Kidney (tissue), 14 donors: ENCODE data around the gene RMDN2. TPM values are rescaled to one million over a fixed set of nuclear protein-coding genes. Genes with fewer than 3 reads are reported as not detected.
"Not testable (repeated sequence)": the region's sequence is repeated elsewhere in the genome, so short reads cannot be mapped to it uniquely, and the experiment has no call there.

Experiments
- DNase-seq, 5 donors: peaks; one replicate each; pipeline ENCODE4 v3.0.0-alpha.2; 2013 to 2020
- FAIRE-seq: peaks from 2 replicates; lab custom pipeline; 2012; peaks lifted over from hg19 to GRCh38; lab: Jason Lieb, UNC
- H3K27ac ChIP-seq, 2 donors: one replicate each; pipeline ENCODE4 v1.7.0; 2013; ENCODE audit warnings: low read depth in 2 of 2, low read length in 2 of 2, inconsistent platforms in 1 of 2
- H3K27me3 ChIP-seq: one replicate; pipeline ENCODE4 v1.7.1; 2013; ENCODE audit warnings: low read length, inconsistent platforms; ENCODE audit not compliant: control insufficient read depth, insufficient read depth
- H3K36me3 ChIP-seq, 3 donors: one replicate each; pipeline versions ENCODE4 v1.7.0 to v1.7.1; 2013; ENCODE audit warnings: low read length in 3 of 3, control low read depth in 1 of 3, inconsistent platforms in 1 of 3; ENCODE audit not compliant: insufficient read depth in 3 of 3, control insufficient read depth in 2 of 3
- H3K4me1 ChIP-seq, 3 donors: one replicate each; pipeline versions ENCODE4 v1.7.0 to v1.7.1; 2013; ENCODE audit warnings: low read length in 3 of 3, inconsistent platforms in 1 of 3, low read depth in 1 of 3; ENCODE audit not compliant: control insufficient read depth in 2 of 3, insufficient read depth in 2 of 3
- H3K4me3 ChIP-seq, 3 donors: one replicate each; pipeline versions ENCODE4 v1.7.0 to v1.8.1; 2013; ENCODE audit warnings: low read length in 3 of 3, control low read depth in 1 of 3, inconsistent platforms in 1 of 3
- H3K9ac ChIP-seq, 3 donors: one replicate each; pipeline versions ENCODE4 v1.7.0 to v1.7.1; 2013; ENCODE audit warnings: low read length in 3 of 3, control low read depth in 1 of 3, inconsistent platforms in 1 of 3
- H3K9me3 ChIP-seq, 3 donors: one replicate each; pipeline versions ENCODE4 v1.7.0 to v1.7.1; 2013; ENCODE audit warnings: low read length in 3 of 3, control low read depth in 1 of 3, inconsistent platforms in 1 of 3; ENCODE audit not compliant: control insufficient read depth in 2 of 3, insufficient read depth in 1 of 3
- CTCF ChIP-seq: IDR thresholded peaks from 3 replicates; pipeline ENCODE4 v1.5.1; 2012; ENCODE audit warnings: mild to moderate bottlenecking, moderate library complexity, borderline replicate concordance; ENCODE audit not compliant: insufficient read depth; ENCODE audit errors: extremely low read depth
- intact Hi-C: fragments of 100-400 bp; cut with DNase I; formaldehyde crosslinking; loops from one replicate; pipeline ENCODE4 v1.11.1; 2022
- polyA plus RNA-seq: library from polyadenylated mRNA; stranded (reverse); fragments of 350-450 nt; fragmentation: Illumina TruSeq; extraction: RNeasy Lipid Tissue Mini Kit (QIAGEN cat#74804); gene quantifications from one replicate; pipeline ENCODE4 v1.2.3, GENCODE V29; 2014; ENCODE audit warnings: low read depth, low replicate concordance; ENCODE audit not compliant: insufficient read depth
- total RNA-seq: library from RNA; stranded (reverse); fragmentation: NEBNext Ultra II Directional; extraction: Animal tissue kit (Norgen Biotek cat#: 25700); gene quantifications from one replicate; pipeline ENCODE4 v1.2.1, GENCODE V29; 2021
- donor health status: control.
- donor health status: control.
- donor health status: control.
- donor health status: control.
- donor health status: control.
- donor health status: DM: yes; HTN: yes; CAD: no.
- donor health status: Normal renal cell carcinoma (clear cell type).

RMDN2 gene
- total and polyA plus RNA-seq, 2 donors from 2014 or later = 7.9 to 10.5 TPM

DNA sequence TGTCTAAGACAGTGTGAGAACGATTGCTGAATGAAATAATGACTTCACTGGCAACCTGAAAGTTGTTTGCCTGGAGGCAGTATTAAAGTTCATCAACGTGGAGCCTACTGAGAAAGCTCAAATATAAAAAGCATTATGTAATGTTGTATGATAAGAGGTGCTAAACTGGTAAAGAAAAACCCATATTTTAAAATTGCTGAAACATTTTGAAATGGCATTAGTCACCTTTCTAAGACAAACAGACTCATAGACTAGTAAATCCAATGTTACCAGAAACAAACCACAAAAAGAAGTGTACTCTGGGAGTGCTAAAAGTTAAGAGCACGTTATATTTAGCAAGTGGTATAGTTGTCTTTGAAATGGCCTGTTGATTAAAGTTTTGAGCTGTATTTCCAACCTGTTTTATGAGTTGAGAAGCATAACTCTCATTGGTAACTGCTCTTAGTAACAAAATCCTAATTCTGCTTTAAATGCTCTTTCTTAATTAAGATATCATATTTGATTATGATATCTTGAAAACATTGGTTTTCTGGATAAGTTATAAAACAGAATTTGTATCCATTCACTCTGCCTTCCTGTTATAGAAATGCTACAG lies 88.2 kb downstream of the RMDN2 start:
- FAIRE-seq = no peak
- H3K36me3 ChIP-seq = no peaks in the 10 kb centered on the region
- no peak for TF ChIP-seq CTCF
- no peak overlapping the region for H3K27ac ChIP-seq
- intact Hi-C loops = no loop called here
- no peak overlapping the region for H3K4me3 ChIP-seq
- H3K9me3 ChIP-seq = no peaks in the 10 kb centered on the region
- no peaks in the 10 kb centered on the region for H3K4me1 ChIP-seq
- no peaks in the 10 kb centered on the region for H3K27me3 ChIP-seq
- DNase-seq = no peak
- H3K9ac ChIP-seq = no peak overlapping the region

- no peak for TF ChIP-seq CTCF
- Histone ChIP-seq H3K9me3 (no peaks in the 10 kb centered on the region), H3K36me3 (no peaks in the 10 kb centered on the region), H3K4me1 (no peaks in the 10 kb centered on the region), H3K27me3 (no peaks in the 10 kb centered on the region), H3K27ac (no peak overlapping the region), H3K4me3 (no peak overlapping the region), H3K9ac (no peak overlapping the region)
- no peak for DNase-seq
- intact Hi-C loops = no loop called here
- FAIRE-seq = no peak
Observed at GRCh38 chr2:38016219-38016618, 91.1 kb downstream of the RMDN2 start.

GRCh38 chr2:38017836-38018235 lies 92.7 kb downstream of the RMDN2 start:
- intact Hi-C loops = no loop called here
- Histone ChIP-seq H3K27me3 (no peaks in the 10 kb centered on the region), H3K27ac (no peak overlapping the region), H3K4me3 (no peak overlapping the region), H3K36me3 (no peaks in the 10 kb centered on the region), H3K9ac (no peak overlapping the region), H3K4me1 (no peaks in the 10 kb centered on the region), H3K9me3 (no peaks in the 10 kb centered on the region)
- DNase-seq = no peak
- TF ChIP-seq CTCF = no peak
- FAIRE-seq = no peak

DNA sequence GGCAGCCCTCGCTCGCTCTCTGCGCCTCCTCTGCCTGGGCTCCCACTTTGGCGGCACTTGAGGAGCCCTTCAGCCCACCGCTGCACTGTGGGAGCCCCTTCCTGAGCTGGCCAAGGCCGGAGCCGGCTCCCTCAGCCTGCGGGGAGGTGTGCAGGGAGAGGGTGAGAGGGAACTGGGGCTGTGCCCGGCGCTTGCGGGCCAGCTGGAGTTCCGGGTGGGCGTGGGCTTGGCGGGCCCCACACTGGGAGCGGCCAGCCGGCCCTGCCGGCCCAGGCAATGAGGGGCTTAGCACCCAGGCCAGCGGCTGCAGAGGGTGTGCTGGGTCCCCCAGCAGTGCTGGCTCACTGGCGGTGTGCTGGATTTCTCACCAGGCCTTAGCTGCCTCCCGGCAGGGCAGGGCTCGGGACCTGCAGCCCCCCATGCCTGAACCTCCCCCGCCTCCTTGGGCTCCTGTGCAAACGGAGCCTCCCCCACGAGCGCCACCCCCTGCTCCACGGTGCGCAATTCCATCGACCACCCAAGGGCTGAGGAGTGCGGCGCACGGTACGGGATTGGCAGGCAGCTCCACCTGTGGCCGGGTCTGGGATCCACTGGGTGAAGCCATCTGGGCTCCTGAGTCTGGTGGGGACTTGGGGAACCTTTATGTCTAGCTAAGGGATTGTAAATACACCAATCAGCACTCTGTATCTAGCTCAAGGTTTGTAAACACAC lies 95.4 kb downstream of the RMDN2 start:
- intact Hi-C loops, H3K27me3 ChIP-seq, H3K9me3 ChIP-seq, DNase-seq, FAIRE-seq, H3K36me3 ChIP-seq, H3K4me1 ChIP-seq, H3K27ac ChIP-seq, H3K4me3 ChIP-seq, H3K9ac ChIP-seq: not testable (repeated sequence)
